Coronary artery (tissue), 2 donors: Measurements from ENCODE around the gene PARD3.

ENCODE experiments used
- DNase-seq: peaks from one replicate; pipeline ENCODE4 v3.0.0-alpha.2; 2017; ENCODE audit warnings: low spot score
- H3K27ac ChIP-seq, 2 donors: fragments of 200-600 bp; sonication (generic); one replicate each; pipeline ENCODE4 v1.5.1; 2016 to 2019
- H3K4me3 ChIP-seq: fragments of 200-600 bp; sonication (generic); 2 replicates; pipeline ENCODE4 v1.5.1; 2016; ENCODE audit warnings: mild to moderate bottlenecking, moderate library complexity
- CTCF ChIP-seq: fragments of 200-600 bp; sonication (generic); IDR thresholded peaks from one replicate; pipeline ENCODE4 v1.5.1; 2019; ENCODE audit warnings: antibody characterized with exemption

The PARD3 gene

DNA sequence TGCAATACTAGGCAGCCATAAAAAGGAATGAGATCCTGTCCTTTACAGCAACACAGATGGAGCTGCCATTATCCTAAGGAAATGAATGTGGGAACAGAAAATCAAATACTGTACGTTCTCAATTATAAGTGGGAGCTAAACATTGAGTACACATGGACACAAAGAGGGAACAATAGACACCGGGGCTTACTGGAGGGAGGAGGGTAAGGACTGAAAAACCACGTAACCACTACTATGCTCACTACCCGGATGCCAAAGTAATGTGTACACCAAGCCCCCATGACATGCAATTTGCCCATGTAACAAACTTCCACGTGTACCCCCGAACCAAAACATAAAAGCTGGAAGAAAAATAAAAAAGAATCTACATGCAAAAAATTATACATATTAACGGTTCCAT is 587.0 kb downstream of the PARD3 start:
- no peak overlapping the region for H3K4me3 ChIP-seq
- no peak for TF ChIP-seq CTCF
- DNase-seq, result no peak
- H3K27ac ChIP-seq, result no peak overlapping the region

GRCh38 chr10:34224639-34225038 is 590.5 kb downstream of the PARD3 start:
- TF ChIP-seq CTCF, result no peak
- no peak for DNase-seq
- Histone ChIP-seq H3K4me3 (no peak overlapping the region), H3K27ac (no peak overlapping the region)

DNA sequence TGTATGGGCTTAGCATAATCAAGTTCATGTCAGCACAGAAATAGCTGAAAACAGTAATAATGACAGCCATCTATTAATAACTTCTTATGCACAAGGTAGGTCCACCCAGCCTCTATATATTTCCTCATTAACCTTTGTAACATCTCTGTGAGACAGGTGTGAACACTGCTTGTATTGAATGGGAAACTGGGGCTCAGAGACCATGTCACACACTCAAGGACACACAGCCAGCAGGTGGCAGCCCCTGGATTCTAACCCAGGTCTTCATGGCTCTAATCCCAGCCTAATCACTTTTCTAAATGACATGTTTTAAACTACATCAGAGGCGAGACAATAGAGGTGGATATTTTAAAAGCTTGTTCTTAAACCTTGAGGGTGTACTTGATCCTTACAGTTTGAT is 591.4 kb downstream of the PARD3 start:
- TF ChIP-seq CTCF, result no peak
- no peak for DNase-seq
- Histone ChIP-seq H3K4me3 (no peak overlapping the region), H3K27ac (no peak overlapping the region)

DNA sequence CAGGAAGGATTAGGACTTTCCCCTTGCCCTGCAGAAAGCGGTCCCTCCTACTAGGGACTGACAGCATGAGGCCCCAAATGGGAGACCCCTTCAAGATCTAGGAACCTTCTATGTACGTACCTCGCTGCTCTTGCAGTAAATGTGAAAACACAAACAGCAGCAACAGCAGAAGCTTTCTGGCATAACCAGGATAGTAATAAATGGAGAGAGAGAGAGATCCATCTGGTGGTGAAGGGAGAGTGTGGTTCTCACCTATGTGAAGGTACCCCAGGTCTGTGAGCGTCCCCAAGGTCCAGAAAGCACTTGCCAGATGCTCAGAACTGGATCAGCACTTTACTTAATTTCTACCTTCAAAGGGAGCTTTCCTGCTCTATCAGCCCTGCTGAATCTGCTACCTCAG is 592.7 kb downstream of the PARD3 start:
- TF ChIP-seq CTCF, result no peak
- DNase-seq, result no peak
- H3K4me3 ChIP-seq, result no peak overlapping the region
- no peak overlapping the region for H3K27ac ChIP-seq

DNA sequence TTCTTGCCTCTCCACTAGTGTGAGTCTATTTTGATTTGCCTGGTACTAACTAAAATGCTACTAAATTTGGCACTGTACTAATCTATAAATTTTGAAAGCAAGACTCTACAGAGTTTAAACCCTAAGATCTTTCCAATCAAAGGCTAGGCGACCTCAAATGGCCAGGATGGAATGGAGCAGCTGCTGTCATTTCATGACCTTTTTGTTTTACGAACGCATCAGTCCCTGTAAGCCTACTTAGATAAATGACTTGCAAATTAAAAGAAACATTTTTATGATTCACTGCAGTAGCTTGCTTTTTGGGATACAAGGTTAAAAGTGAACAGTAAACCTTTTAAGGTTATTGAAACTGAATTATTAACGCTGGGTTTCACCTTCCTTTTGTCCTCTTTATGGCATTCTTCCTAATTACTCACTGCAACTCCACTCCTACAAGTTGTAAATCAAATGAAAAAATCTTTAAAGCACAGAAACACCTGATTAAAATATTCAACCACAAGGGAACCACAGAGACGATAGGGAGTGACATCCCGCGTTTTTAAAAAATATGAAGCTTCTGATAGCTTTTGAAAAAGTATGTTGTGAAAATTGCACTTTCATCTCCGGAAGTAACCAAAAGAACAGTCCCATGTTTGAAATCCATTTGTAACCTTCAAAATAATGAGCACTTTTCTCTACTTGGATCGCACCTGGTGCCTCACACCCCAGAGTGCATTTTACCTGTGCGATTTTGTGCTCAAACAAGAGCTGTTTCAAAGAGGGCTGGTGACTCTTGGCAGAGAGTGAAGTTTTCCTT is 595.1 kb downstream of the PARD3 start:
- Histone ChIP-seq H3K4me3 (no peak overlapping the region), H3K27ac (no peak overlapping the region)
- no peak for DNase-seq
- TF ChIP-seq CTCF, result no peak

DNA sequence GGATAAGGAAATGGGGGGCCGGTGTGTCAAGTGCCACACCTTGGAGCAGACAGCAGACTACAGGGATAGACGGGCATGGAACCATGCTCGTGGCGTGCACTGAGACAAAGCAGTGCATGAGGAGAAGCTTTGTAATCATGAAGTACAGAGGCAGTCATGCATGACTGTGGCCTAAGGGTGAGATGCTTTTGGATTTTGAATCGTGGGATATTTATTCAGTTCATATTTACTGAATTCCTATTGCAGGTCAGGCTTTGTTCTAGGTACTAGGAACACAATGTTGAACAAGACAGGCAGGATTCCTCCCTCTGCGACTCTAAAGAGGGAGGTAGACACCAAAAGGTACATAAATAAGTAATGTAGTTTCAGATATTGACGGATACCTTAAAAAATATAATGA is 597.6 kb downstream of the PARD3 start:
- no peak for TF ChIP-seq CTCF
- no peak overlapping the region for H3K4me3 ChIP-seq
- H3K27ac ChIP-seq, result no peak overlapping the region
- DNase-seq, result no peak

DNA sequence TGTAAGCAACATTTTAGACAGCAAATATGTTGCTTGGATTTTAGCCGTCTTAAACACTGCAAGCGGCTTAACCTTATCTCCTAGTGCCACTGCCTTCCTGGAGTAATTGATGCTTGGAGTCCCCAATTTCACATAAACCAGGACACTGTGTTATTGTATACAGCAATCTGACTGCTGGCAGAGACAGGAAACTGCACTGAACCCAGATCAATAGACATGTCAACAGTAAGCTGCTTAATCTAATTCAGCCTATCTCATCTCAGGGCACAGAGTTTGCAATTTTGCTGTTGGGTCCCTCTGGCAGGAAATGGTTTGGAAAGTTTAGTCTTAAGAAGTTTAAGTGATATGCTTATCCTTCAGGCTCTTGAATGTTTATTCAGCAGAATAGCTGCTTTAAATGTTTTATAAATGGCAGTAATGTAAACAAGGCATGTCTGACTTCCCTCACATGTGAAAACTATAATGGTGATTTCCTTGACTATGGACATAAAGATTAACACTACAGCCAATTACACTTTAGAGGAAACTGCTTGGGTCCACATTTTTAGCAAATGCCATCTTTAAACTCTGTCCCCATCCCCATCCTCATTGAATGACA is 598.6 kb downstream of the PARD3 start:
- no peak overlapping the region for H3K4me3 ChIP-seq
- no peak for TF ChIP-seq CTCF
- no peak for DNase-seq
- H3K27ac ChIP-seq, result no peak overlapping the region
